Lower leg skin (tissue), 3 donors: ENCODE measurements around the gene SSX5.

Source experiments
- CTCF ChIP-seq, 3 donors: fragments of 450-650 bp; IDR thresholded peaks; one replicate each; pipeline ENCODE4 v1.5.1; 2016; ENCODE audit warnings: antibody characterized with exemption in 3 of 3, mild to moderate bottlenecking in 3 of 3, moderate library complexity in 2 of 3
- POLR2A ChIP-seq, 2 donors: fragments of 450-650 bp; IDR thresholded peaks; one replicate each; pipeline ENCODE4 v1.6.1; 2016 to 2017; ENCODE audit warnings: antibody characterized with exemption in 2 of 2, mild to moderate bottlenecking in 1 of 2, moderate library complexity in 1 of 2

DNA sequence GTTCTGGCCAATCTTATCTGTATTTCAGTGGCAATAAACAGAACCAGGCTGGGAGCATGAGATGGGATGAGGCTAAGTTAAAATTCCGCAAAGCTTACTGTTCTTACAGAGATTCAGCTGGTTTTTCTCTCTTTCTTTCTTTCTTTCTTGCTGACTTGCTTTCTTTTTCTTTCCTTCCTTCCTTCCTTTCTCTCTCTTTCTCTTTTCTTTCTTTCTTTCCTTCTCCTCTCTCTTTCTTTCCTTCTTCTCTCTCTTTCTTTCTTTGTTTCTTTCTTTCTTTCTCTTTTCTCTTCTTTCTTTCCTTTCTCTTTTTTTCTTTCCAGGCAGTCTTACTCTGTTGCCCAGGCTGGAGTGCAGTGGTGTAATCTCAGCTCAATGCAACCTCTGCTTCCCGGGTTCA lies 41.8 kb downstream of the SSX5 start:
- TF ChIP-seq POLR2A (IDR thresholded peaks at IDR 0.05) (no peak), CTCF (IDR thresholded peaks at IDR 0.05) (no peak)
